Fibroblast of lung (primary cell): ENCODE results near the gene CHODL. TPM values are rescaled to one million over a fixed set of nuclear protein-coding genes. Genes with fewer than 3 reads are reported as not detected.
A peak's percentile ranks its signal among the peaks of the same experiment; 100 is the strongest.

Experiments used
- DNase-seq, 2 donors: peaks; one replicate each; pipeline versions ENCODE4 v3.0.0 to v3.0.0-alpha.2; 2010; ENCODE audit warnings: low read depth in 2 of 2
- H2AFZ ChIP-seq: 2 replicates; pipeline ENCODE4 v1.5.1; 2012; ENCODE audit warnings: low read length, control low read depth, inconsistent platforms
- H3K27ac ChIP-seq: 2 replicates; pipeline ENCODE4 v1.5.1; 2011; ENCODE audit warnings: low read length, control low read depth; ENCODE audit not compliant: insufficient read depth
- H3K27me3 ChIP-seq: 2 replicates; pipeline ENCODE4 v1.5.1; 2011; ENCODE audit warnings: mild to moderate bottlenecking, low read length; ENCODE audit not compliant: control insufficient read depth, insufficient read depth
- H3K36me3 ChIP-seq: 2 replicates; pipeline ENCODE4 v1.5.1; 2011; ENCODE audit warnings: low read length; ENCODE audit not compliant: control insufficient read depth, insufficient read depth
- H3K4me1 ChIP-seq: 2 replicates; pipeline ENCODE4 v1.5.1; 2011; ENCODE audit warnings: low read length; ENCODE audit not compliant: control insufficient read depth, insufficient read depth; ENCODE audit errors: extremely low read depth
- H3K4me2 ChIP-seq: 2 replicates; pipeline ENCODE4 v1.5.1; 2011; ENCODE audit warnings: low read length, control low read depth; ENCODE audit not compliant: insufficient read depth; ENCODE audit errors: extremely low read depth
- H3K4me3 ChIP-seq, 4 experiments: fragments of 200-600 bp in 1 of 4; sonication (generic) in 1 of 4; replicated peaks in 1 of 4; 2 replicates each; pipeline ENCODE4 v1.5.1; 2011 to 2016; ENCODE audit warnings: low read length in 4 of 4, low read depth in 3 of 4, mild to moderate bottlenecking in 3 of 4, control low read depth in 2 of 4, inconsistent platforms in 1 of 4, mixed read lengths in 1 of 4; ENCODE audit not compliant: insufficient read depth in 1 of 4; ENCODE audit errors: control extremely low read depth in 1 of 4
- H3K79me2 ChIP-seq: 2 replicates; pipeline ENCODE4 v1.5.1; 2012; ENCODE audit warnings: mild to moderate bottlenecking, low read length, inconsistent platforms; ENCODE audit not compliant: control insufficient read depth, insufficient read depth
- H3K9ac ChIP-seq: 2 replicates; pipeline ENCODE4 v1.5.1; 2011; ENCODE audit warnings: mild to moderate bottlenecking, low read length, control low read depth; ENCODE audit not compliant: insufficient read depth
- H3K9me3 ChIP-seq: 2 replicates; pipeline ENCODE4 v1.5.1; 2012; ENCODE audit warnings: low read depth, low read length; ENCODE audit not compliant: control insufficient read depth, insufficient read depth
- H4K20me1 ChIP-seq: 2 replicates; pipeline ENCODE4 v1.5.1; 2011; ENCODE audit warnings: low read length; ENCODE audit not compliant: control insufficient read depth, insufficient read depth; ENCODE audit errors: extremely low read depth
- CTCF ChIP-seq, 2 donors: IDR thresholded peaks in 1 of 2; conservative IDR thresholded peaks in 1 of 2; 1 replicate in 1 of 2; 2 replicates in 1 of 2; pipeline ENCODE4 v1.5.1; 2011 to 2012; ENCODE audit warnings: low read length in 2 of 2, control low read depth in 1 of 2, inconsistent platforms in 1 of 2, low read depth in 1 of 2, mild to moderate bottlenecking in 1 of 2
- EZH2 ChIP-seq: IDR thresholded peaks from 2 replicates; pipeline ENCODE4 v1.5.1; 2012; ENCODE audit warnings: low read length, control low read depth, mild to moderate bottlenecking; ENCODE audit errors: missing control alignments
- polyA plus RNA-seq, 2 donors: library from polyadenylated mRNA; depleted of rRNA in 1 of 2; stranded (reverse) in 1 of 2; unstranded in 1 of 2; fragments of >200 nt; gene quantifications; 2 replicates each; pipeline ENCODE4 v1.2.1, GENCODE V29; 2011 to 2012; ENCODE audit warnings: missing spikeins in 1 of 2
- total RNA-seq: library from RNA; depleted of rRNA; stranded (reverse); fragments of >200 nt; gene quantifications from 2 replicates; pipeline ENCODE4 v1.2.1, GENCODE V29; 2014

Gene CHODL
- total and polyA plus RNA-seq, 2 donors (not counting 1 experiment from before 2014, with no cell fraction given): 0.05 to 0.17 TPM

GRCh38 chr21:18252680-18253079 lies 8.0 kb downstream of the CHODL start:
- TF ChIP-seq CTCF (conservative IDR thresholded peaks at IDR 0.05 in 1 of 2, IDR thresholded peaks at IDR 0.05 in 1 of 2; ENCODE audit: low read depth in 1 of 2, low read length in 2 of 2) (no peak), EZH2 (no peak)
- Histone ChIP-seq H4K20me1 (no peaks in the 10 kb centered on the region), H3K4me2 (no peak overlapping the region), H3K4me1 (no peaks in the 10 kb centered on the region), H3K4me3 (no peak overlapping the region), H3K27me3 (no peaks in the 10 kb centered on the region), H3K9ac (no peak overlapping the region), H2AFZ (no peak overlapping the region), H3K9me3 (no peaks in the 10 kb centered on the region), H3K79me2 (no peaks in the 10 kb centered on the region), H3K27ac (no peak overlapping the region), H3K36me3 (no peaks in the 10 kb centered on the region)
- no peak for DNase-seq

GRCh38 chr21:18253221-18253620 lies 8.6 kb downstream of the CHODL start:
- peak in 1 of 2 donors; percentile 2 for DNase-seq
- no peak for TF ChIP-seq CTCF (conservative IDR thresholded peaks at IDR 0.05 in 1 of 2, IDR thresholded peaks at IDR 0.05 in 1 of 2; ENCODE audit: low read depth in 1 of 2, low read length in 2 of 2)
- no peak for TF ChIP-seq EZH2
- H3K27me3 ChIP-seq: no peaks in the 10 kb centered on the region

DNA sequence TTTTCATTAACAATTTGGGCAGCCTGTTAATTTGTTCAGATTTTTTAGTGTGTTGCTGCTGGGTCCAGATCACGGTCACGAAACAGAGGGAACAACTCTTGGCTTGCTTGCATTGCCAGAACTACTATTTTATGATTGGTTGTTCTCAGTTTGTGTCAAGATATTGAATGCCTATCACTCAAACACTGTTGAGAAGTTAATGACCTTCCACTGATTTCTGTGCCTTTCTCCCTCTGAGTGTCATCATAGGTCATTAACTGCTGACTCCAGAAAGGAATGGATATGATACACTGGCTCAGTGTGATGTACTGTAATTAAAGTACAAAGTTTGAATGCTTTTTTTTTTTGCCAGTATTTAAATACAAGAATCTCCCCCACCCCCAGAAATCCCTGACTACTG lies 9.2 kb downstream of the CHODL start:
- no peak overlapping the region for H3K4me3 ChIP-seq
- no peaks in the 10 kb centered on the region for H3K79me2 ChIP-seq
- H3K27me3 ChIP-seq: no peaks in the 10 kb centered on the region
- H3K36me3 ChIP-seq: no peaks in the 10 kb centered on the region
- H3K27ac ChIP-seq: no peak overlapping the region
- no peak overlapping the region for H3K4me2 ChIP-seq
- TF ChIP-seq EZH2 (no peak), CTCF (conservative IDR thresholded peaks at IDR 0.05 in 1 of 2, IDR thresholded peaks at IDR 0.05 in 1 of 2; ENCODE audit: low read depth in 1 of 2, low read length in 2 of 2) (no peak)
- no peaks in the 10 kb centered on the region for H3K9me3 ChIP-seq
- no peak overlapping the region for H2AFZ ChIP-seq
- H3K9ac ChIP-seq: no peak overlapping the region
- no peaks in the 10 kb centered on the region for H3K4me1 ChIP-seq
- H4K20me1 ChIP-seq: no peaks in the 10 kb centered on the region
- no peak for DNase-seq

More at GRCh38 chr21:18253221-18253620, 8.6 kb downstream of the CHODL start:
- no peak overlapping the region for H3K4me2 ChIP-seq
- no peak overlapping the region for H3K4me3 ChIP-seq
- no peak overlapping the region for H3K27ac ChIP-seq
- H3K9me3 ChIP-seq: no peaks in the 10 kb centered on the region
- no peaks in the 10 kb centered on the region for H3K4me1 ChIP-seq
- no peaks in the 10 kb centered on the region for H3K79me2 ChIP-seq
- no peak overlapping the region for H2AFZ ChIP-seq
- no peaks in the 10 kb centered on the region for H3K36me3 ChIP-seq
- H4K20me1 ChIP-seq: no peaks in the 10 kb centered on the region
- no peak overlapping the region for H3K9ac ChIP-seq
